Astrocyte (in vitro differentiated cells and primary cell): ENCODE results near the gene ZNF362.

ENCODE experiments used
- CTCF ChIP-seq: IDR thresholded peaks from 2 replicates; pipeline ENCODE4 v1.5.1; 2011; ENCODE audit warnings: low read depth, mild to moderate bottlenecking, inconsistent platforms, low read length, moderate library complexity; ENCODE audit not compliant: insufficient read depth
- EZH2 ChIP-seq: IDR thresholded peaks from 2 replicates; pipeline ENCODE4 v1.6.1; 2012; ENCODE audit warnings: mild to moderate bottlenecking, low read length, inconsistent platforms; ENCODE audit not compliant: insufficient read depth

- TF ChIP-seq CTCF (no peak), EZH2 (no peak)
Measured at GRCh38 chr1:33225586-33225985, 30.7 kb upstream of the ZNF362 start.
